Smooth muscle cell (in vitro differentiated cells): ENCODE data around the gene WDR88. TPM values are rescaled to one million over a fixed set of nuclear protein-coding genes. Genes with fewer than 3 reads are reported as not detected.
"Not testable (repeated sequence)": the region's sequence is repeated elsewhere in the genome, so short reads cannot be mapped to it uniquely, and the experiment has no call there.

Source experiments
- DNase-seq: peaks from one replicate; lab custom pipeline; 2025; ENCODE audit not compliant: unreplicated experiment; lab: John Stamatoyannopoulos, UW
- H2AFZ ChIP-seq: fragments of 200-600 bp; sonication (generic); 2 replicates; pipeline ENCODE4 v1.6.0; 2016; ENCODE audit warnings: antibody characterized with exemption, low read depth, mild to moderate bottlenecking
- H3F3A ChIP-seq: fragments of 200-600 bp; sonication (generic); 2 replicates; pipeline ENCODE4 v1.6.0; 2017; ENCODE audit warnings: antibody characterized with exemption, low read depth
- H3K27ac ChIP-seq: fragments of 200-600 bp; sonication (generic); 2 replicates; pipeline ENCODE4 v1.5.1; 2016; ENCODE audit warnings: low read depth, mild to moderate bottlenecking
- H3K27me3 ChIP-seq: fragments of 200-600 bp; sonication (generic); 2 replicates; pipeline ENCODE4 v1.6.1; 2016; ENCODE audit warnings: low read depth, mild to moderate bottlenecking
- H3K36me3 ChIP-seq: fragments of 200-600 bp; sonication (generic); 2 replicates; pipeline ENCODE4 v1.5.1; 2016; ENCODE audit warnings: low read depth
- H3K4me1 ChIP-seq: fragments of 200-600 bp; sonication (generic); 2 replicates; pipeline ENCODE4 v1.5.1; 2016; ENCODE audit warnings: low read depth
- H3K4me2 ChIP-seq: fragments of 200-600 bp; sonication (generic); 2 replicates; pipeline ENCODE4 v1.6.0; 2016; ENCODE audit warnings: mild to moderate bottlenecking
- H3K4me3 ChIP-seq: fragments of 200-600 bp; sonication (generic); 2 replicates; pipeline ENCODE4 v1.5.1; 2016; ENCODE audit warnings: mild to moderate bottlenecking
- H3K79me2 ChIP-seq: fragments of 200-600 bp; sonication (generic); 2 replicates; pipeline ENCODE4 v1.6.0; 2016; ENCODE audit warnings: low read depth, mild to moderate bottlenecking
- H3K9ac ChIP-seq: fragments of 200-600 bp; sonication (generic); 2 replicates; pipeline ENCODE4 v1.6.0; 2016; ENCODE audit warnings: low read depth
- H3K9me3 ChIP-seq: fragments of 200-600 bp; sonication (generic); replicated peaks from 2 replicates; pipeline ENCODE4 v1.5.1; 2016; ENCODE audit warnings: low read depth
- H4K20me1 ChIP-seq: fragments of 200-600 bp; sonication (generic); 2 replicates; pipeline ENCODE4 v1.6.0; 2016; ENCODE audit warnings: low read depth
- WGBS: methylation state at CpG from one replicate; pipeline ENCODE4 v1.1.7; 2016; ENCODE audit warnings: low lambda C conversion rate; 5-methylcytosine and 5-hydroxymethylcytosine counted together
- polyA plus RNA-seq: library from polyadenylated mRNA; unstranded; fragments of >200 nt; fragmentation: Nextera tagmentation; extraction: Ambion mirVana; gene quantifications from 2 replicates; pipeline ENCODE4 v1.2.1, GENCODE V29; 2016
- total RNA-seq: library from RNA; depleted of rRNA; stranded (reverse); fragments of >200 nt; gene quantifications from 2 replicates; pipeline ENCODE4 v1.2.3, GENCODE V29; 2014
- TF ChIP-seq, protein P1 (sequence below): fragments of 200-600 bp; sonication (generic); IDR thresholded peaks from 2 replicates; pipeline ENCODE4 v1.5.1; 2017; ENCODE audit warnings: borderline replicate concordance, mild to moderate bottlenecking, antibody characterized with exemption; ENCODE audit not compliant: insufficient read depth, poor library complexity, severe bottlenecking

The WDR88 gene
- total and polyA plus RNA-seq, 2 experiments from 2014 or later, result not detected

GRCh38 chr19:33177417-33177979 lies 45.6 kb downstream of the WDR88 start:
- Histone ChIP-seq H3K4me3 (peak overlapping the region; percentile 49), H3F3A (peaks cover 15% of the 10 kb centered on the region), H3K27me3 (no peaks in the 10 kb centered on the region), H3K79me2 (peaks cover 13% of the 10 kb centered on the region), H3K4me1 (peaks cover 17% of the 10 kb centered on the region), H3K27ac (peak overlapping the region; percentile 65), H3K9ac (peak overlapping the region; percentile 17), H4K20me1 (no peaks in the 10 kb centered on the region), H3K4me2 (peak overlapping the region; percentile 82), H3K9me3 (no peaks in the 10 kb centered on the region), H2AFZ (peak overlapping the region; percentile 65), H3K36me3 (no peaks in the 10 kb centered on the region)
- DNase-seq, result peak; percentile 94
- 3% methylated on average over 29 of the region's 38 CpGs for WGBS
- TF ChIP-seq, protein P1, sequence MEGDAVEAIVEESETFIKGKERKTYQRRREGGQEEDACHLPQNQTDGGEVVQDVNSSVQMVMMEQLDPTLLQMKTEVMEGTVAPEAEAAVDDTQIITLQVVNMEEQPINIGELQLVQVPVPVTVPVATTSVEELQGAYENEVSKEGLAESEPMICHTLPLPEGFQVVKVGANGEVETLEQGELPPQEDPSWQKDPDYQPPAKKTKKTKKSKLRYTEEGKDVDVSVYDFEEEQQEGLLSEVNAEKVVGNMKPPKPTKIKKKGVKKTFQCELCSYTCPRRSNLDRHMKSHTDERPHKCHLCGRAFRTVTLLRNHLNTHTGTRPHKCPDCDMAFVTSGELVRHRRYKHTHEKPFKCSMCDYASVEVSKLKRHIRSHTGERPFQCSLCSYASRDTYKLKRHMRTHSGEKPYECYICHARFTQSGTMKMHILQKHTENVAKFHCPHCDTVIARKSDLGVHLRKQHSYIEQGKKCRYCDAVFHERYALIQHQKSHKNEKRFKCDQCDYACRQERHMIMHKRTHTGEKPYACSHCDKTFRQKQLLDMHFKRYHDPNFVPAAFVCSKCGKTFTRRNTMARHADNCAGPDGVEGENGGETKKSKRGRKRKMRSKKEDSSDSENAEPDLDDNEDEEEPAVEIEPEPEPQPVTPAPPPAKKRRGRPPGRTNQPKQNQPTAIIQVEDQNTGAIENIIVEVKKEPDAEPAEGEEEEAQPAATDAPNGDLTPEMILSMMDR, result peak; percentile 26

DNA sequence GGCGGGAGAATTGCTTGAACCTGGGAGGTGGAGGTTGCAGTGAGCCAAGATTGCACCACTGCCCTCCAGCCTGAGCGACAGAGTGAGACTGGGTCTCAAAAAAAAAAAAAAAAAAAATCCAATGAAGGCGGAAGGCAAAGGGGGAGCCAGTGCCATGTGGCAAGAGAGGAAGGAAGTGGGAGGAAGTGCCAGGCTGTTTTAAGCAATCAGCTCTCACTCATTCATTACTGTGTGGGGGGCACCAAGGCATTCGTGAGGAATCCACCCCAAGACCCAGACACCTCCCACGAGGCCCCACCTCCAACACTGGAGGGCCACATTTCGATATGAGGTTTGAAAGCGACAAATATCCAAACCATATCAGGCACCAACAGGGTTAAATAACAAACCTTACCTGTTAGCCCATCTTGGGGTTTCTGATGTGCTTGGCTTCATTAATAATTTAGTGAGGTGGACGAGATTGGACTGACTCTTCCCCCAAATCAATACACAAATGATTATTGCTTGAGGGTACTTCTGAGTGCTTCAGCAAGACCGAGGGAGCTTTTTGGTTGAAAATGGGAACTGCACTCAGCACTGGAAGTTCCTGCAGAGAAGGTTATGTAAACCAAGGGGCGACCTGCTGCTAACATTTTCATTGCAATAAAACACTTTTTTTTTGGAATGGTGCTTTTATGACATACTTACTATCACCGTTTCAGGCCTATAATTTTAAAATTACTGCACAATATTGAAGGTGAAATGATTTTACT lies 54.7 kb downstream of the WDR88 start:
- Histone ChIP-seq H3K79me2 (no peaks in the 10 kb centered on the region), H3K4me1 (no peaks in the 10 kb centered on the region), H3K4me2 (no peak overlapping the region), H3K27me3 (no peaks in the 10 kb centered on the region), H3K9ac (no peak overlapping the region), H4K20me1 (no peaks in the 10 kb centered on the region), H2AFZ (no peak overlapping the region), H3K4me3 (no peak overlapping the region), H3K36me3 (no peaks in the 10 kb centered on the region), H3K27ac (no peak overlapping the region), H3K9me3 (no peaks in the 10 kb centered on the region), H3F3A (no peaks in the 10 kb centered on the region)
- DNase-seq, result no peak
- TF ChIP-seq, protein P1, result no peak
- WGBS, result 64% methylated on average over 11 of the region's 11 CpGs

DNA sequence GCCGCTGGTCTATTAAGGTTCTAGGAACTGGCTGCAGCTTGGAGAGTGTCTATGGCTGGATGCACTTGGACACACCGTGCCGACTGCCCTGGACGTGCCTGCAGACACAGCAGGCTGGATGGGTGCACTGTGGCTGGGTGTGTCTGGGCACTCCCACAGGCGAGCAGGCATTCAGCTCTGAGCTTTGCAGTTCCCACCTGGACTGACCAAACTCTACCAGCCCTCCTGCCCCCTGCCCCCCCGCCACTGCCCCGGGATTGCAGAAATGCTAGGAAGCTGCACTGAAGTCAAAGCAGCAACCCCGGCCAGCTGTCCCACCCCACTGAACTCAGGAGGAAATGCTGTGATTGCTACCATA lies 55.2 kb downstream of the WDR88 start:
- H3K27me3 ChIP-seq, result no peaks in the 10 kb centered on the region
- H3K27ac ChIP-seq, result no peak overlapping the region
- no peaks in the 10 kb centered on the region for H3K4me1 ChIP-seq
- no peaks in the 10 kb centered on the region for H3K9me3 ChIP-seq
- WGBS, result 83% methylated on average over 8 of the region's 8 CpGs
- no peaks in the 10 kb centered on the region for H3K36me3 ChIP-seq
- DNase-seq, result no peak
- TF ChIP-seq, protein P1, result no peak
- H4K20me1 ChIP-seq, result no peaks in the 10 kb centered on the region
- no peaks in the 10 kb centered on the region for H3K79me2 ChIP-seq
- no peak overlapping the region for H3K4me3 ChIP-seq
- H2AFZ ChIP-seq, result no peak overlapping the region
- H3F3A ChIP-seq, result no peaks in the 10 kb centered on the region
- no peak overlapping the region for H3K9ac ChIP-seq
- H3K4me2 ChIP-seq, result no peak overlapping the region

DNA sequence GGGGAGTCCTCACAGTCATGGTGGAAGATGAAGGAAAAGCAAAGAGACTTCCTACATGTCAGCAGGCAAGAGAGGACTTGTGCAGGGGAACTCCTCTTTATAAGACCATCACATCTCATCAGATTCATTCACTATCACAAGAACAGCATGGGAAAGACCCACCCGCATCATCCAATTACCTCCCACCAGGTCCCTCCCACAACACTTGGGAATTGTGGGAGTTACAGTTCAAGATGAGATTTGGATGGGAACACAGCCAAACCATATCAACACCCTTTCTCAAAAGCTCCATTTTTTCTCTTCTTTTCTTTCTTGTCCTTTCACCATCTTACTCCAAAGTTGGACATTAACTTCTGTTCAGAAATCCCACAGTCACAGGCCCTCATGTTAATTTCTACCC lies 57.5 kb downstream of the WDR88 start:
- no peak overlapping the region for H2AFZ ChIP-seq
- no peaks in the 10 kb centered on the region for H3K79me2 ChIP-seq
- H3K27ac ChIP-seq, result no peak overlapping the region
- no peaks in the 10 kb centered on the region for H3K9me3 ChIP-seq
- H3K4me2 ChIP-seq, result no peak overlapping the region
- H4K20me1 ChIP-seq, result no peaks in the 10 kb centered on the region
- no peaks in the 10 kb centered on the region for H3K36me3 ChIP-seq
- no peaks in the 10 kb centered on the region for H3F3A ChIP-seq
- no peak overlapping the region for H3K4me3 ChIP-seq
- no peak for DNase-seq
- TF ChIP-seq, protein P1, result no peak
- H3K9ac ChIP-seq, result no peak overlapping the region
- no peaks in the 10 kb centered on the region for H3K4me1 ChIP-seq
- no peaks in the 10 kb centered on the region for H3K27me3 ChIP-seq
- 0% methylated on average over 1 of the region's 1 CpG for WGBS

DNA sequence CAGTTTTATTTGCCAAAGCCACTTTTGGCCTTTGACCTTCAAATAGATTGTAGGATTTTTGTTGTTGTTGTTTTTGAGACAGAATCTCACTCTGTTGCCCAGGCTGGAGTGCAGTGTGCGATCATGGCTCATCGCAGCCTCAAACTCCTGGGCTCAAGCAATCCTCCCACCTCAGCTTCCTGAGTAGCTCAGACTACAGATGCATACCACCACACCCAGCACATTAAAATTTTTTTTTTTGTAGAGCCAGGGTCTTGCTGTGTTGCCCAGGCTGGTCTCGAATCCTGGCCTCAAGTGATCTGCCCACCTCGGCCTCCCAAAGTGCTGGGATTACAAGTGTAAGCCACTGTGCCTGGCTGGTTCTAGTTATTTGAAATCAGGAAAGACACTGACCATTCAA lies 59.2 kb downstream of the WDR88 start:
- not testable (repeated sequence) for H3K4me1 ChIP-seq, H3K9me3 ChIP-seq, H3K9ac ChIP-seq, H3K79me2 ChIP-seq, H2AFZ ChIP-seq, H3K4me3 ChIP-seq, H3K27me3 ChIP-seq, H3F3A ChIP-seq, H3K4me2 ChIP-seq, DNase-seq, H4K20me1 ChIP-seq, H3K36me3 ChIP-seq, H3K27ac ChIP-seq
- 87% methylated on average over 4 of the region's 4 CpGs for WGBS
